Suprapubic skin (tissue), 4 donors: ENCODE measurements around the gene PSMD11. TPM values are rescaled to one million over a fixed set of nuclear protein-coding genes. Genes with fewer than 3 reads are reported as not detected.

Experiments
- DNase-seq, 2 donors: peaks; one replicate each; pipeline ENCODE4 v3.0.0-alpha.2; 2019; ENCODE audit warnings: low spot score in 2 of 2
- H3K27ac ChIP-seq: fragments of 200-600 bp; sonication (generic); one replicate; pipeline ENCODE4 v1.5.1; 2019
- H3K27me3 ChIP-seq: fragments of 200-600 bp; sonication (generic); one replicate; pipeline ENCODE4 v1.5.1; 2019
- H3K36me3 ChIP-seq: fragments of 200-600 bp; sonication (generic); one replicate; pipeline ENCODE4 v1.5.1; 2019
- H3K4me1 ChIP-seq: fragments of 200-600 bp; sonication (generic); one replicate; pipeline ENCODE4 v1.5.1; 2019
- H3K4me3 ChIP-seq: fragments of 200-600 bp; sonication (generic); one replicate; pipeline ENCODE4 v1.5.1; 2019; ENCODE audit warnings: mild to moderate bottlenecking
- H3K9me3 ChIP-seq: fragments of 200-600 bp; sonication (generic); one replicate; pipeline ENCODE4 v1.5.1; 2019
- EP300 ChIP-seq: sonication (generic); formaldehyde crosslinking; IDR thresholded peaks from one replicate; pipeline ENCODE4 v1.6.1; 2017; ENCODE audit warnings: antibody characterized with exemption
- POLR2A ChIP-seq, 2 donors: fragments of 450-650 bp; IDR thresholded peaks; one replicate each; pipeline ENCODE4 v1.6.1; 2017; ENCODE audit warnings: antibody characterized with exemption in 2 of 2, mild to moderate bottlenecking in 2 of 2, moderate library complexity in 2 of 2
- POLR2AphosphoS5 ChIP-seq, 3 donors: sonication (generic); formaldehyde crosslinking; IDR thresholded peaks; one replicate each; pipeline ENCODE4 v1.6.1; 2017; ENCODE audit warnings: antibody characterized with exemption in 3 of 3
- WGBS: methylation state at CpG from one replicate; pipeline ENCODE4 v1.1.5; 2018; 5-methylcytosine and 5-hydroxymethylcytosine counted together
- total RNA-seq, 4 donors: library from RNA; depleted of rRNA; stranded (reverse); fragments of >200 nt; gene quantifications; one replicate each; pipeline ENCODE4 v1.1.0, GENCODE V29; 2016
- TF ChIP-seq, protein P1 (sequence below), 2 donors: fragments of 200-600 bp in 1 of 2; fragments of 450-650 bp in 1 of 2; sonication (generic) in 1 of 2; IDR thresholded peaks; one replicate each; pipeline ENCODE4 v1.5.1; 2016 to 2019; ENCODE audit warnings: antibody characterized with exemption in 2 of 2, mild to moderate bottlenecking in 1 of 2, moderate library complexity in 1 of 2

Gene PSMD11
- total RNA-seq, 4 donors from 2014 or later, result 52.3 to 59.9 (median 57.7) TPM

GRCh38 chr17:32503251-32504165 lies 59.2 kb downstream of the PSMD11 start:
- H3K27ac ChIP-seq, result peak overlapping the region; percentile 4
- no peak for DNase-seq
- H3K4me1 ChIP-seq, result no peaks in the 10 kb centered on the region
- 80% methylated on average over 7 of the region's 7 CpGs for WGBS
- H3K36me3 ChIP-seq, result no peaks in the 10 kb centered on the region
- no peak overlapping the region for H3K4me3 ChIP-seq
- no peaks in the 10 kb centered on the region for H3K27me3 ChIP-seq
- TF ChIP-seq EP300 (no peak), POLR2A (IDR thresholded peaks at IDR 0.05) (no peak), POLR2AphosphoS5 (IDR thresholded peaks at IDR 0.05) (no peak)
- TF ChIP-seq, protein P1, sequence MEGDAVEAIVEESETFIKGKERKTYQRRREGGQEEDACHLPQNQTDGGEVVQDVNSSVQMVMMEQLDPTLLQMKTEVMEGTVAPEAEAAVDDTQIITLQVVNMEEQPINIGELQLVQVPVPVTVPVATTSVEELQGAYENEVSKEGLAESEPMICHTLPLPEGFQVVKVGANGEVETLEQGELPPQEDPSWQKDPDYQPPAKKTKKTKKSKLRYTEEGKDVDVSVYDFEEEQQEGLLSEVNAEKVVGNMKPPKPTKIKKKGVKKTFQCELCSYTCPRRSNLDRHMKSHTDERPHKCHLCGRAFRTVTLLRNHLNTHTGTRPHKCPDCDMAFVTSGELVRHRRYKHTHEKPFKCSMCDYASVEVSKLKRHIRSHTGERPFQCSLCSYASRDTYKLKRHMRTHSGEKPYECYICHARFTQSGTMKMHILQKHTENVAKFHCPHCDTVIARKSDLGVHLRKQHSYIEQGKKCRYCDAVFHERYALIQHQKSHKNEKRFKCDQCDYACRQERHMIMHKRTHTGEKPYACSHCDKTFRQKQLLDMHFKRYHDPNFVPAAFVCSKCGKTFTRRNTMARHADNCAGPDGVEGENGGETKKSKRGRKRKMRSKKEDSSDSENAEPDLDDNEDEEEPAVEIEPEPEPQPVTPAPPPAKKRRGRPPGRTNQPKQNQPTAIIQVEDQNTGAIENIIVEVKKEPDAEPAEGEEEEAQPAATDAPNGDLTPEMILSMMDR (IDR thresholded peaks at IDR 0.05), result no peak
- H3K9me3 ChIP-seq, result no peaks in the 10 kb centered on the region

GRCh38 chr17:32504166-32504990 lies 60.1 kb downstream of the PSMD11 start:
- no peak for TF ChIP-seq POLR2AphosphoS5 (IDR thresholded peaks at IDR 0.05)
- TF ChIP-seq POLR2A (IDR thresholded peaks at IDR 0.05), result no peak
- TF ChIP-seq, protein P1 (IDR thresholded peaks at IDR 0.05), result no peak
- TF ChIP-seq EP300, result no peak
- Histone ChIP-seq H3K9me3 (no peaks in the 10 kb centered on the region), H3K27me3 (no peaks in the 10 kb centered on the region), H3K4me3 (no peak overlapping the region), H3K27ac (peak overlapping the region; percentile 4), H3K4me1 (no peaks in the 10 kb centered on the region), H3K36me3 (no peaks in the 10 kb centered on the region)
- no peak for DNase-seq
- WGBS, result 82% methylated on average over 18 of the region's 18 CpGs

DNA sequence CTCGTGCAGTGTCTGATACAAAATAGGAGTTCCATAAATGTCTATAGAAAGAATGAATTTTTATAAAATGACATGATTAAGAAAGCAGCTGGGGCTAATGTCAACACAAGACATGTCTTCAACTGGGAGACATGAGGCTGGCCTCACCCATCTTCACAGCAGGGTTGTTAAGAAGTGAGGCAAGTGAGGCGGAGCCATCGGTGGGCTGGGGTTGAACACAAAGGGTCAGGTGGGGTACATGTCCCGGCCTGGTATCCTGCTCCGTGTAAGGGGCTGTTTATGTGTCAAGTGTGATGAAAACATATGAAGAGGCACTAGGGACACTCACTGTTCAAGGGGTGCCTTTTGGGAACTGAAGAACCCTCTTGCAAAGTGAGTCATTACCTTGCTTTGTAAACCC lies 64.6 kb downstream of the PSMD11 start:
- Histone ChIP-seq H3K36me3 (no peaks in the 10 kb centered on the region), H3K27ac (no peak overlapping the region), H3K27me3 (no peaks in the 10 kb centered on the region), H3K4me3 (no peak overlapping the region), H3K9me3 (no peaks in the 10 kb centered on the region), H3K4me1 (no peaks in the 10 kb centered on the region)
- TF ChIP-seq EP300 (no peak), POLR2AphosphoS5 (IDR thresholded peaks at IDR 0.05) (no peak), POLR2A (IDR thresholded peaks at IDR 0.05) (no peak)
- TF ChIP-seq, protein P1 (IDR thresholded peaks at IDR 0.05), result no peak
- 96% methylated on average over 5 of the region's 5 CpGs for WGBS
- no peak for DNase-seq

- no peak for DNase-seq
- H3K27me3 ChIP-seq, result no peaks in the 10 kb centered on the region
- H3K4me1 ChIP-seq, result no peaks in the 10 kb centered on the region
- H3K4me3 ChIP-seq, result no peak overlapping the region
- H3K9me3 ChIP-seq, result no peaks in the 10 kb centered on the region
- H3K36me3 ChIP-seq, result no peaks in the 10 kb centered on the region
- 98% methylated on average over 7 of the region's 7 CpGs for WGBS
- TF ChIP-seq EP300 (no peak), POLR2AphosphoS5 (IDR thresholded peaks at IDR 0.05) (no peak), POLR2A (IDR thresholded peaks at IDR 0.05) (no peak)
- TF ChIP-seq, protein P1 (IDR thresholded peaks at IDR 0.05), result no peak
- no peak overlapping the region for H3K27ac ChIP-seq
These were observed 66.2 kb downstream of the PSMD11 start for GRCh38 chr17:32510466-32510865.

DNA sequence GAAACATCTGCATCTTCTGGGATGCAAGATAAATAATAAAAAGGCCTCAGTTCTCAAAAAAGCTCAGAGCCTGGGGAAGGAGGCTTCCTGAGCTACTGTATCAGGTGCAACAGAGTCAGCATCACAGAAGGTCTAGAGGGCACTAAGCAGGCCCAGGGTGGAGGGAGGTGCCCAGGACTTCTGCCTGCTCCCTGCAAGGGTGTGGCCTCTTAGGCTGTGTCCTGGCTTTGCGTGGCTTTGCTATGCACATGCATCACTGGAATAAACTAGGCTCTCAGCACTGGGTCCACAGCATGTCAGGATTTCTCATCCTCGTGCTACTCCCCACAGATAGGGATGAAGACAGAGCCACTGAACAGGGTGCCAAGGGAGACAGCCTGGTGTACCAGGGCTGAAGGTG lies 68.0 kb downstream of the PSMD11 start:
- Histone ChIP-seq H3K4me3 (no peak overlapping the region), H3K9me3 (no peaks in the 10 kb centered on the region), H3K27me3 (no peaks in the 10 kb centered on the region), H3K36me3 (no peaks in the 10 kb centered on the region), H3K4me1 (no peaks in the 10 kb centered on the region), H3K27ac (no peak overlapping the region)
- WGBS, result 93% methylated on average over 2 of the region's 2 CpGs
- TF ChIP-seq EP300, result no peak
- TF ChIP-seq POLR2A (IDR thresholded peaks at IDR 0.05), result no peak
- TF ChIP-seq, protein P1 (IDR thresholded peaks at IDR 0.05), result no peak
- no peak for TF ChIP-seq POLR2AphosphoS5 (IDR thresholded peaks at IDR 0.05)
- no peak for DNase-seq
